Body of pancreas (tissue), 4 donors: ENCODE measurements around the gene ATP8B4. TPM values are rescaled to one million over a fixed set of nuclear protein-coding genes. Genes with fewer than 3 reads are reported as not detected.

ENCODE experiments used
- ATAC-seq: fragments of 150-250 bp; one replicate; pipeline ENCODE4 v1.9.1; 2016
- DNase-seq, 4 donors: peaks; one replicate each; pipeline ENCODE4 v3.0.0-alpha.2; 2019
- H3K27ac ChIP-seq, 4 donors: fragments of 200-600 bp; sonication (generic); 1 replicate in 3 of 4; 2 replicates in 1 of 4; pipeline versions ENCODE4 v1.5.1 to v1.6.1; 2016 to 2019; ENCODE audit warnings: mild to moderate bottlenecking in 1 of 4, mixed read lengths in 1 of 4, moderate library complexity in 1 of 4
- H3K27me3 ChIP-seq, 2 donors: fragments of 200-600 bp; sonication (generic); one replicate each; pipeline ENCODE4 v1.6.0; 2016; ENCODE audit warnings: mild to moderate bottlenecking in 1 of 2
- H3K36me3 ChIP-seq, 2 donors: fragments of 200-600 bp; sonication (generic); replicated peaks in 1 of 2; 2 replicates each; pipeline ENCODE4 v1.5.1; 2016; ENCODE audit warnings: low read depth in 2 of 2; ENCODE audit not compliant: insufficient read depth in 1 of 2
- H3K4me1 ChIP-seq: fragments of 200-600 bp; sonication (generic); one replicate; pipeline ENCODE4 v1.6.0; 2016
- H3K4me3 ChIP-seq, 2 donors: fragments of 200-600 bp; sonication (generic); 1 replicate in 1 of 2; 2 replicates in 1 of 2; pipeline ENCODE4 v1.5.1; 2016 to 2019
- H3K9me3 ChIP-seq, 3 donors: fragments of 200-600 bp; sonication (generic); 1 replicate in 2 of 3; 2 replicates in 1 of 3; pipeline ENCODE4 v1.5.1; 2016
- POLR2A ChIP-seq, 3 donors: fragments of 450-650 bp; IDR thresholded peaks; one replicate each; pipeline ENCODE4 v1.6.1; 2016; ENCODE audit warnings: antibody characterized with exemption in 3 of 3, mild to moderate bottlenecking in 2 of 3
- WGBS, 2 donors: methylation state at CpG; one replicate each; pipeline ENCODE4 v1.1.5; 2017; 5-methylcytosine and 5-hydroxymethylcytosine counted together
- intact Hi-C: fragments of 100-400 bp; cut with DNase I; formaldehyde crosslinking; loops from one replicate; pipeline ENCODE4 v1.15.1; 2023
- total RNA-seq, 2 donors: library from RNA; depleted of rRNA; stranded (reverse); fragments of >200 nt; gene quantifications; one replicate each; pipeline ENCODE4 v1.1.0, GENCODE V29; 2016
- TF ChIP-seq, protein P1 (sequence below), 7 experiments: fragments of 450-650 bp in 4 of 7; fragments of 200-600 bp in 3 of 7; sonication (generic) in 3 of 7; IDR thresholded peaks; one replicate each; pipeline ENCODE4 v1.5.1; 2016 to 2019; ENCODE audit warnings: antibody characterized with exemption in 7 of 7

The ATP8B4 gene
- total RNA-seq, 2 donors from 2014 or later, result 3.1 to 6.6 TPM

DNA sequence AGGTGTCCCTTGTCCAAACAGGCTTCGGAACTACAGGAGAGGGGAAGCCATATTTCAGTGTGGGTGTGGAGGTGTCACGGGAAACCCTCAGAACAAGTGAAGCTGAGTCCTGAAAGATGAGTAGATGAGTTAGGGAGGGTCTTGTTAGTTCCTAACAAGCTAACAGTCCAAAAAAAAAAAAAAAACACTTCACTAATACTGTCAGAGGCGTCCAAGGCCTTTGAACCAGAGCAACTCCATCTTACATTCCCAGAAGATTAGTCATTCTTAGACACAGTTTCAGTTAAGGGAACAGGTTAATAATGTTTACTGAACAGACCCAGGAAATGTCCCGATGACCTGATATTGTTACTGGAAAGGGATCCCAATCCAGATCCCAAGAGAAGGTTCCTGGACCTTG is 7.0 kb upstream of the ATP8B4 start:
- H3K27ac ChIP-seq, result no peak overlapping the region
- no peaks in the 10 kb centered on the region for H3K36me3 ChIP-seq
- intact Hi-C loops, result no loop called here
- H3K9me3 ChIP-seq, result peaks cover 0 to 5% (median 0%) of the 10 kb centered on the region in 3 donors
- H3K27me3 ChIP-seq, result no peaks in the 10 kb centered on the region
- H3K4me1 ChIP-seq, result no peaks in the 10 kb centered on the region
- TF ChIP-seq, protein P1, sequence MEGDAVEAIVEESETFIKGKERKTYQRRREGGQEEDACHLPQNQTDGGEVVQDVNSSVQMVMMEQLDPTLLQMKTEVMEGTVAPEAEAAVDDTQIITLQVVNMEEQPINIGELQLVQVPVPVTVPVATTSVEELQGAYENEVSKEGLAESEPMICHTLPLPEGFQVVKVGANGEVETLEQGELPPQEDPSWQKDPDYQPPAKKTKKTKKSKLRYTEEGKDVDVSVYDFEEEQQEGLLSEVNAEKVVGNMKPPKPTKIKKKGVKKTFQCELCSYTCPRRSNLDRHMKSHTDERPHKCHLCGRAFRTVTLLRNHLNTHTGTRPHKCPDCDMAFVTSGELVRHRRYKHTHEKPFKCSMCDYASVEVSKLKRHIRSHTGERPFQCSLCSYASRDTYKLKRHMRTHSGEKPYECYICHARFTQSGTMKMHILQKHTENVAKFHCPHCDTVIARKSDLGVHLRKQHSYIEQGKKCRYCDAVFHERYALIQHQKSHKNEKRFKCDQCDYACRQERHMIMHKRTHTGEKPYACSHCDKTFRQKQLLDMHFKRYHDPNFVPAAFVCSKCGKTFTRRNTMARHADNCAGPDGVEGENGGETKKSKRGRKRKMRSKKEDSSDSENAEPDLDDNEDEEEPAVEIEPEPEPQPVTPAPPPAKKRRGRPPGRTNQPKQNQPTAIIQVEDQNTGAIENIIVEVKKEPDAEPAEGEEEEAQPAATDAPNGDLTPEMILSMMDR (IDR thresholded peaks at IDR 0.05), result no peak
- TF ChIP-seq POLR2A (IDR thresholded peaks at IDR 0.05), result no peak
- DNase-seq, result no peak
- no peak for ATAC-seq
- 78 to 79% methylated on average over 4 of the region's 4 CpGs for WGBS, 2 donors
- no peak overlapping the region for H3K4me3 ChIP-seq

DNA sequence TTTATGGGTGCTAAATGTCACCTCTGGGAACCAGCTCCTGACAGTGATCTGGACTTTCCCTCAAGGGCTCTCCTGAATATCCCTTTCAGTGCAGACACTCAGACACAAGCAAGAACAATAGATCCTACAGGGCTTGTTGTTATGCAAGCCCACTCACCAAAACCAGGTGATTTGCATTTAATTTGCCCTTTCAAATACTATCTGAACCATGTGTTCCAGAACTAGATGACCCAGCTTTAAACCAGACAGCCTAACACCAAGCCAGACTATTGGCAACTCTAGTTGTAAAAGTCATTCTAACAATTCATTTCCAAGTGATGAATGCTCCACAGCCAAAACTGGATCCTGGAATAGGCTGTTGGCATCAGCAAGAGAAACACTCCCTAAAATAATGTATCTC is 5.6 kb upstream of the ATP8B4 start:
- no peaks in the 10 kb centered on the region for H3K4me1 ChIP-seq
- no peaks in the 10 kb centered on the region for H3K36me3 ChIP-seq
- H3K27ac ChIP-seq, result no peak overlapping the region
- TF ChIP-seq, protein P1 (IDR thresholded peaks at IDR 0.05), result no peak
- TF ChIP-seq POLR2A (IDR thresholded peaks at IDR 0.05), result no peak
- peaks cover 0 to 5% (median 0%) of the 10 kb centered on the region in 3 donors for H3K9me3 ChIP-seq
- no peak overlapping the region for H3K4me3 ChIP-seq
- ATAC-seq, result no peak
- DNase-seq, result no peak
- intact Hi-C loops, result no loop called here
- H3K27me3 ChIP-seq, result no peaks in the 10 kb centered on the region

DNA sequence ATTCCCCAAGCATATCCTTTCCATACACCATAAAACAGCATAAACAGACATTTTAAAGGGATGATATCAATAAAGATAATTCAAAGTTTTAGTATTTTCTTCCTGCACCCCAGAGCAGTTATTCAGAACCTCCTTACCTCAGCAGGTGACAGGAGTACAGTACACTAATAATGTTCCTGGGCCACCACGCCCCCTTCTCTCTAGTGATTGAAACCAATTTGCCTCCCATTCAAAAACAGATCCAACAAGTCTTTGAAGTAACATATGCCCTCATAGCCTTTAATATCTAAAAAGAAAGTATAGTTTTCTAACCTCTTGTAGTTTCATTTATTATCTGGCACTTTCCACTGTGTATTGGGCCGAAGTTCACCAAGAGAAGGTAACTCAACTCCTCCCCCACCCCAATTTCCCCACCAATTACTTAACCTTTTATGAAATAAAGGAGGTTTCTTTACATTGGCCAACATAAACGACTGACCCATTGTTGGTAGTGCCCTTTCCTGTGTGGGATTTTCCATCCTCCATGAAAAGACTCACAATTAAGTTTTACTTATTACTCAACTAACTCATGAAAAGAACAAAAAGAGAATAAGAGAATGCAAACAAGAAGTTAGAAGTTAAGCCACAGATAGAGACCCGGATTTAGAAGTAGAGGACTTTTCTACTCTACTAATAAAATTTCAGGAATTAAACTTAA is 5.0 kb upstream of the ATP8B4 start:
- intact Hi-C loops, result no loop called here
- TF ChIP-seq, protein P1 (IDR thresholded peaks at IDR 0.05), result no peak
- no peak for TF ChIP-seq POLR2A (IDR thresholded peaks at IDR 0.05)
- Histone ChIP-seq H3K4me3 (no peak overlapping the region), H3K4me1 (no peaks in the 10 kb centered on the region), H3K9me3 (peaks cover 0 to 5% (median 0%) of the 10 kb centered on the region in 3 donors), H3K36me3 (no peaks in the 10 kb centered on the region), H3K27me3 (no peaks in the 10 kb centered on the region), H3K27ac (no peak overlapping the region)
- DNase-seq, result no peak
- WGBS, 2 donors, result 61 to 62% methylated on average over 4 of the region's 4 CpGs
- ATAC-seq, result no peak

DNA sequence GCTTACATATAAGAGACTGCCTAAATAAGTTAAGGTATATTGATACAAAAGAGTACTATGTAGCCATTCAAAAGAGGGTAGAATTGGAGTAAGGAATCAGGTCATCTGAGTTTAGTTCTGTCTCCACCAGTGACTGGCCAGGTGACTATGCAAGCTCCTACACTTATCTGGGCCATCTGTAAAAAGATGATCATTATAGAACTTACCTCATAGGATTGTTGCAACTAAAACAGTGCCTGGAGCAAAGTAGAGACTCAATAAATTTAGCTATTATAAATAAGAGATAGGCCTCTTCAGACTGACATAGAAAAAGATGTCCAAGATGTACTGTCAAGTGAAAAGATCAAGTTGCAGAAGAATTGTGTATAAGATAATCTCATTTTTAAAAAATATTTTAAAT is 1.7 kb upstream of the ATP8B4 start:
- no peaks in the 10 kb centered on the region for H3K27me3 ChIP-seq
- H3K27ac ChIP-seq, result no peak overlapping the region
- intact Hi-C loops, result no loop called here
- DNase-seq, result no peak
- H3K36me3 ChIP-seq, result no peaks in the 10 kb centered on the region
- no peak overlapping the region for H3K4me3 ChIP-seq
- TF ChIP-seq POLR2A (IDR thresholded peaks at IDR 0.05), result no peak
- TF ChIP-seq, protein P1 (IDR thresholded peaks at IDR 0.05), result no peak
- no peaks in the 10 kb centered on the region for H3K4me1 ChIP-seq
- no peak for ATAC-seq
- H3K9me3 ChIP-seq, result peaks cover 0 to 5% (median 0%) of the 10 kb centered on the region in 3 donors

DNA sequence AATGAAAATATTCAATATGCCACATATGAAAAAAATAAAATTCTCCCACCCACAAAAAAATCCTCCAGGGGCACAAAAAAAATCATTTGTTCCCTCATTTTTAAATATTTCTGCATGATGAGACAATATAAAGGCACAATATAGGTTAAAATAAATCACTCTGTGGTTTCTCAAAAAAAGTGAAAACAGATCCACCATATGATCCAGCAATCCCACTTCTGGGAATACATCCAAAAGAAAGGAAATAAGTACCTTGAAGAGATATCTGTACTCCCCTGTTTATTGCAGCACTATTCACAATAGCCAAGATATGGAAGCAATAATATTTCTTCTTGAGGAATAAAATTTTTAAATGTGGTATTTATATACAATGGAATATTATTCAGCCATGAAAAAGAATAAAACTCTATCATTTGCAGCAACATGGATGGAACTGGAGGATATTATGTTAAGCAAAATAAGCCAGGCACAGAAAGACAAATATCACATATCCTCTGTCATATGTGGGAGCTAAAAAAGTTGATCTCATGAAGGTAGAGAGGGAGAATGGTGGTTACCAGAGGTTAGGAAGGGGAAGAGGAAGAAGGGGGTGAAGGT is 1.5 kb downstream of the ATP8B4 start:
- intact Hi-C loops, result no loop called here
- Histone ChIP-seq H3K4me1 (no peaks in the 10 kb centered on the region), H3K4me3 (no peak overlapping the region), H3K27ac (no peak overlapping the region), H3K9me3 (no peaks in the 10 kb centered on the region), H3K36me3 (no peaks in the 10 kb centered on the region), H3K27me3 (no peaks in the 10 kb centered on the region)
- DNase-seq (no peak), ATAC-seq (no peak)
- TF ChIP-seq, protein P1 (IDR thresholded peaks at IDR 0.05), result no peak
- TF ChIP-seq POLR2A (IDR thresholded peaks at IDR 0.05), result no peak
